Nephron (organoid): ENCODE data around the gene KCNK16.

Source experiments
- H3K27ac Mint-ChIP-seq, 3 experiments: 2 replicates each; pipeline ENCODE4 v1.8.0; 2020; ENCODE audit warnings: mixed read lengths in 3 of 3, mild to moderate bottlenecking in 2 of 3, moderate library complexity in 1 of 3
- H3K27me3 Mint-ChIP-seq: 2 replicates; pipeline ENCODE4 v1.8.0; 2021; ENCODE audit warnings: low read depth, mild to moderate bottlenecking, moderate library complexity, mixed read lengths
- H3K36me3 Mint-ChIP-seq: 2 replicates; pipeline ENCODE4 v1.8.0; 2020; ENCODE audit warnings: low read depth, mixed read lengths
- H3K4me1 Mint-ChIP-seq: 2 replicates; pipeline ENCODE4 v1.8.0; 2020; ENCODE audit warnings: mixed read lengths
- H3K4me3 Mint-ChIP-seq, 3 experiments: 2 replicates each; pipeline ENCODE4 v1.8.0; 2020; ENCODE audit warnings: mild to moderate bottlenecking in 3 of 3, mixed read lengths in 3 of 3, moderate library complexity in 2 of 3
- H3K9me3 Mint-ChIP-seq: 2 replicates; pipeline ENCODE4 v1.8.0; 2020; ENCODE audit warnings: mixed read lengths
- CTCF ChIP-seq, 3 experiments: fragments of 200-600 bp; sonication (generic); IDR thresholded peaks; one replicate each; pipeline ENCODE4 v1.5.0; 2021; ENCODE audit warnings: antibody characterized with exemption in 3 of 3; ENCODE audit not compliant: unreplicated experiment in 3 of 3

Gene KCNK16

GRCh38 chr6:39298061-39298460 lies 24.4 kb downstream of the KCNK16 start:
- no peak overlapping the region for H3K27ac Mint-ChIP-seq
- no peak overlapping the region for H3K4me3 Mint-ChIP-seq
- H3K36me3 Mint-ChIP-seq, result no peaks in the 10 kb centered on the region
- TF ChIP-seq CTCF (IDR thresholded peaks at IDR 0.05; ENCODE audit: unreplicated experiment in 3 of 3), result no peak
- H3K27me3 Mint-ChIP-seq, result peaks cover 47% of the 10 kb centered on the region
- H3K4me1 Mint-ChIP-seq, result peaks cover 16% of the 10 kb centered on the region
- H3K9me3 Mint-ChIP-seq, result no peaks in the 10 kb centered on the region

- peaks cover 16% of the 10 kb centered on the region for H3K4me1 Mint-ChIP-seq
- H3K27ac Mint-ChIP-seq, result no peak overlapping the region
- no peaks in the 10 kb centered on the region for H3K36me3 Mint-ChIP-seq
- no peaks in the 10 kb centered on the region for H3K9me3 Mint-ChIP-seq
- TF ChIP-seq CTCF (IDR thresholded peaks at IDR 0.05; ENCODE audit: unreplicated experiment in 3 of 3), result no peak
- H3K4me3 Mint-ChIP-seq, result no peak overlapping the region
- H3K27me3 Mint-ChIP-seq, result peaks cover 41% of the 10 kb centered on the region
Measured at GRCh38 chr6:39296745-39297640, 25.5 kb downstream of the KCNK16 start.

GRCh38 chr6:39295611-39296011 lies 26.9 kb downstream of the KCNK16 start:
- Mint-ChIP-seq H3K9me3 (no peaks in the 10 kb centered on the region), H3K4me3 (no peak overlapping the region), H3K27me3 (peaks cover 50% of the 10 kb centered on the region), H3K36me3 (no peaks in the 10 kb centered on the region), H3K4me1 (peaks cover 16% of the 10 kb centered on the region), H3K27ac (no peak overlapping the region)
- no peak for TF ChIP-seq CTCF (IDR thresholded peaks at IDR 0.05; ENCODE audit: unreplicated experiment in 3 of 3)

GRCh38 chr6:39294899-39295298 lies 27.6 kb downstream of the KCNK16 start:
- Mint-ChIP-seq H3K4me3 (no peak overlapping the region), H3K36me3 (no peaks in the 10 kb centered on the region)
- no peak for TF ChIP-seq CTCF (IDR thresholded peaks at IDR 0.05; ENCODE audit: unreplicated experiment in 3 of 3)

GRCh38 chr6:39294133-39294532 lies 28.4 kb downstream of the KCNK16 start:
- TF ChIP-seq CTCF (IDR thresholded peaks at IDR 0.05; ENCODE audit: unreplicated experiment in 3 of 3), result no peak
- Mint-ChIP-seq H3K27ac (no peak overlapping the region), H3K9me3 (no peaks in the 10 kb centered on the region), H3K27me3 (peaks cover 44% of the 10 kb centered on the region), H3K4me3 (no peak overlapping the region), H3K4me1 (peaks cover 16% of the 10 kb centered on the region), H3K36me3 (no peaks in the 10 kb centered on the region)

More at GRCh38 chr6:39294899-39295298, 27.6 kb downstream of the KCNK16 start:
- Mint-ChIP-seq H3K9me3 (no peaks in the 10 kb centered on the region), H3K4me1 (peaks cover 16% of the 10 kb centered on the region), H3K27ac (no peak overlapping the region), H3K27me3 (peaks cover 47% of the 10 kb centered on the region)

GRCh38 chr6:39292637-39293036 lies 29.9 kb downstream of the KCNK16 start:
- no peaks in the 10 kb centered on the region for H3K9me3 Mint-ChIP-seq
- no peaks in the 10 kb centered on the region for H3K36me3 Mint-ChIP-seq
- no peak overlapping the region for H3K27ac Mint-ChIP-seq
- no peak overlapping the region for H3K4me3 Mint-ChIP-seq
- no peak for TF ChIP-seq CTCF (IDR thresholded peaks at IDR 0.05; ENCODE audit: unreplicated experiment in 3 of 3)
- peaks cover 45% of the 10 kb centered on the region for H3K27me3 Mint-ChIP-seq
- H3K4me1 Mint-ChIP-seq, result peaks cover 16% of the 10 kb centered on the region
